H9 (cell line): ENCODE measurements around the gene ITIH4. TPM values are rescaled to one million over a fixed set of nuclear protein-coding genes. Genes with fewer than 3 reads are reported as not detected.

ENCODE experiments used
- DNase-seq: peaks from one replicate; pipeline ENCODE4 v3.0.0-alpha.2; 2017
- H2AFZ ChIP-seq: one replicate; pipeline ENCODE4 v1.6.1; 2013; ENCODE audit warnings: mild to moderate bottlenecking, low read length, control low read depth, moderate library complexity
- H2AK5ac ChIP-seq: 2 replicates; pipeline ENCODE4 v1.6.1; 2013; ENCODE audit warnings: low read length, control low read depth, mixed read lengths; ENCODE audit not compliant: insufficient read length
- H2BK120ac ChIP-seq: one replicate; pipeline ENCODE4 v1.6.1; 2013; ENCODE audit warnings: low read depth, mild to moderate bottlenecking, low read length, control low read depth, inconsistent platforms; ENCODE audit not compliant: poor library complexity, severe bottlenecking
- H2BK12ac ChIP-seq: 2 replicates; pipeline ENCODE4 v1.6.1; 2013; ENCODE audit warnings: low read length, control low read depth, mixed read lengths, low read depth; ENCODE audit not compliant: insufficient read length
- H2BK15ac ChIP-seq: 2 replicates; pipeline ENCODE4 v1.6.1; 2013; ENCODE audit warnings: low read depth, low read length, control low read depth
- H2BK20ac ChIP-seq: one replicate; pipeline ENCODE4 v1.6.1; 2013; ENCODE audit warnings: low read depth, mild to moderate bottlenecking, low read length, control low read depth, inconsistent platforms; ENCODE audit not compliant: poor library complexity, severe bottlenecking
- H2BK5ac ChIP-seq: 2 replicates; pipeline ENCODE4 v1.6.1; 2013; ENCODE audit warnings: low read length, control low read depth, mixed read lengths; ENCODE audit not compliant: insufficient read length
- H3K14ac ChIP-seq: 2 replicates; pipeline ENCODE4 v1.6.1; 2013; ENCODE audit warnings: low read length, control low read depth; ENCODE audit not compliant: insufficient read depth
- H3K18ac ChIP-seq: 2 replicates; pipeline ENCODE4 v1.6.1; 2013; ENCODE audit warnings: low read depth, mild to moderate bottlenecking, mixed read lengths, low read length, control low read depth; ENCODE audit not compliant: insufficient read length
- H3K23ac ChIP-seq: 2 replicates; pipeline ENCODE4 v1.6.1; 2013; ENCODE audit warnings: low read length, control low read depth, mixed read lengths, low read depth; ENCODE audit not compliant: insufficient read length
- H3K23me2 ChIP-seq: 2 replicates; pipeline ENCODE4 v1.6.1; 2013; ENCODE audit warnings: low read depth, mild to moderate bottlenecking, mixed read lengths, low read length, control low read depth; ENCODE audit not compliant: insufficient read length, poor library complexity, severe bottlenecking
- H3K27ac ChIP-seq: 2 replicates; pipeline ENCODE4 v1.5.1; 2013; ENCODE audit warnings: low read length, control low read depth, mixed read lengths, low read depth; ENCODE audit not compliant: insufficient read length
- H3K27me3 ChIP-seq: 2 replicates; pipeline ENCODE4 v1.6.1; 2013; ENCODE audit warnings: low read length, control low read depth, inconsistent platforms; ENCODE audit not compliant: insufficient read depth
- H3K4ac ChIP-seq: 2 replicates; pipeline ENCODE4 v1.6.1; 2013; ENCODE audit warnings: low read depth, mild to moderate bottlenecking, control low read depth, inconsistent platforms, low read length, moderate library complexity
- H3K4me1 ChIP-seq: 2 replicates; pipeline ENCODE4 v1.6.1; 2013; ENCODE audit warnings: low read length, control low read depth, inconsistent platforms; ENCODE audit not compliant: insufficient read depth
- H3K4me2 ChIP-seq: 2 replicates; pipeline ENCODE4 v1.6.1; 2013; ENCODE audit warnings: low read length, control low read depth, mixed read lengths; ENCODE audit not compliant: insufficient read length, insufficient read depth
- H3K56ac ChIP-seq: 2 replicates; pipeline ENCODE4 v1.6.1; 2013; ENCODE audit warnings: low read depth, mild to moderate bottlenecking, mixed read lengths, low read length, control low read depth; ENCODE audit not compliant: insufficient read length
- H3K79me1 ChIP-seq: 2 replicates; pipeline ENCODE4 v1.6.1; 2013; ENCODE audit warnings: low read depth, mild to moderate bottlenecking, moderate library complexity, low read length, control low read depth, inconsistent platforms; ENCODE audit not compliant: insufficient read depth, poor library complexity, severe bottlenecking
- H3K79me2 ChIP-seq: 2 replicates; pipeline ENCODE4 v1.6.1; 2013; ENCODE audit warnings: low read length, control low read depth, inconsistent platforms; ENCODE audit not compliant: insufficient read depth
- H3K9ac ChIP-seq: 2 replicates; pipeline ENCODE4 v1.6.1; 2013; ENCODE audit warnings: low read length, control low read depth, mixed read lengths; ENCODE audit not compliant: insufficient read length; ENCODE audit errors: extremely low read depth
- H3K9me3 ChIP-seq: one replicate; pipeline ENCODE4 v1.6.1; 2013; ENCODE audit warnings: low read depth, low read length, inconsistent platforms; ENCODE audit not compliant: control insufficient read depth
- H3T11ph ChIP-seq: one replicate; pipeline ENCODE4 v1.6.1; 2013; ENCODE audit warnings: mild to moderate bottlenecking, low read length, control low read depth, inconsistent platforms
- H4K20me1 ChIP-seq: one replicate; pipeline ENCODE4 v1.6.1; 2013; ENCODE audit not compliant: control insufficient read depth, insufficient read length, insufficient read depth
- H4K5ac ChIP-seq: 2 replicates; pipeline ENCODE4 v1.6.1; 2013; ENCODE audit warnings: low read depth, mild to moderate bottlenecking, mixed read lengths, low read length, control low read depth; ENCODE audit not compliant: insufficient read length
- H4K8ac ChIP-seq: replicated peaks from 2 replicates; pipeline ENCODE4 v1.6.1; 2013; ENCODE audit warnings: low read length, control low read depth, mixed read lengths, low read depth; ENCODE audit not compliant: insufficient read length
- H4K91ac ChIP-seq: 2 replicates; pipeline ENCODE4 v1.6.1; 2013; ENCODE audit warnings: low read depth, mild to moderate bottlenecking, moderate library complexity, mixed read lengths, low read length, control low read depth; ENCODE audit not compliant: insufficient read length
- H3K27ac Mint-ChIP-seq, 3 experiments: 2 replicates in 2 of 3; 3 replicates in 1 of 3; pipeline ENCODE4 v1.8.0; 2020 to 2021; ENCODE audit warnings: mixed read lengths in 3 of 3, mild to moderate bottlenecking in 1 of 3, moderate library complexity in 1 of 3
- H3K27me3 Mint-ChIP-seq: 2 replicates; pipeline ENCODE4 v1.8.0; 2021; ENCODE audit warnings: low read depth, mild to moderate bottlenecking, moderate library complexity, mixed read lengths
- H3K36me3 Mint-ChIP-seq, 3 experiments: 2 replicates in 2 of 3; 3 replicates in 1 of 3; pipeline ENCODE4 v1.8.0; 2020 to 2021; ENCODE audit warnings: low read depth in 3 of 3, mixed read lengths in 3 of 3; ENCODE audit not compliant: insufficient read depth in 1 of 3
- H3K4me1 Mint-ChIP-seq, 2 experiments: 2 replicates each; pipeline ENCODE4 v1.8.0; 2020; ENCODE audit warnings: mixed read lengths in 2 of 2
- H3K4me3 Mint-ChIP-seq, 2 experiments: 2 replicates in 1 of 2; 3 replicates in 1 of 2; pipeline ENCODE4 v1.8.0; 2020 to 2021; ENCODE audit warnings: mild to moderate bottlenecking in 2 of 2, mixed read lengths in 2 of 2, moderate library complexity in 1 of 2
- H3K9me3 Mint-ChIP-seq, 2 experiments: 2 replicates in 1 of 2; 3 replicates in 1 of 2; pipeline ENCODE4 v1.8.0; 2020; ENCODE audit warnings: mild to moderate bottlenecking in 2 of 2, mixed read lengths in 2 of 2, moderate library complexity in 1 of 2
- CTCF ChIP-seq: fragments of 200-600 bp; sonication (generic); conservative IDR thresholded peaks from 3 replicates; pipeline ENCODE4 v1.8.0; 2021; ENCODE audit warnings: antibody characterized with exemption, mild to moderate bottlenecking
- WGBS: extraction: QIAGEN DNeasy Blood & Tissue Kit; methylation state at CpG from one replicate; pipeline ENCODE4 v1.1.7; 2013; ENCODE audit warnings: missing lambda C conversion rate, low lambda C conversion rate, mixed read lengths; ENCODE audit not compliant: insufficient read length; ENCODE audit errors: extremely low coverage; 5-methylcytosine and 5-hydroxymethylcytosine counted together
- total RNA-seq: library from RNA; stranded (reverse); gene quantifications from 2 replicates; pipeline ENCODE4 v1.2.1, GENCODE V29; 2021

Gene ITIH4
- total RNA-seq, 1 experiment from 2014 or later: 3.0 TPM

- H3K4me1 Mint-ChIP-seq: peaks cover 19 to 31% of the 10 kb centered on the region in 2 experiments
- H3K79me1 ChIP-seq: no peaks in the 10 kb centered on the region
- no CpG with 5 or more reads among the region's 14 CpGs for WGBS
- H3K4me2 ChIP-seq: no peak overlapping the region
- H3K27me3 ChIP-seq: no peaks in the 10 kb centered on the region; the same call in 1 of the 2 replicates
- no peak overlapping the region for H3K56ac ChIP-seq
- no peak overlapping the region for H4K8ac ChIP-seq
- H3K27me3 Mint-ChIP-seq: no peaks in the 10 kb centered on the region; the same call in 1 of the 2 replicates
- peaks cover 0 to 6% (median 0%) of the 10 kb centered on the region in 3 experiments; a peak in 3 of 7 replicates for H3K36me3 Mint-ChIP-seq
- no peaks in the 10 kb centered on the region for H3K9me3 Mint-ChIP-seq
- H3K27ac ChIP-seq: no peak overlapping the region
- no peaks in the 10 kb centered on the region for H3K4me1 ChIP-seq
- no peak overlapping the region for H3K23ac ChIP-seq
- H4K91ac ChIP-seq: no peak overlapping the region
- H2BK12ac ChIP-seq: no peak overlapping the region
- H3K9ac ChIP-seq: no peak overlapping the region
- H4K20me1 ChIP-seq: no peaks in the 10 kb centered on the region
- no peak overlapping the region for H4K5ac ChIP-seq
- no peak overlapping the region for H3K14ac ChIP-seq
- H2AK5ac ChIP-seq: no peak overlapping the region
- H2BK20ac ChIP-seq: no peak overlapping the region
- no peaks in the 10 kb centered on the region for H3K79me2 ChIP-seq
- no peak overlapping the region for H3K27ac Mint-ChIP-seq
- no peak overlapping the region for H3T11ph ChIP-seq
- no peak overlapping the region for H3K4me3 Mint-ChIP-seq
- TF ChIP-seq CTCF: no peak
- no peak overlapping the region for H3K4ac ChIP-seq
- H2BK120ac ChIP-seq: no peak overlapping the region
- H3K23me2 ChIP-seq: no peaks in the 10 kb centered on the region
- H2BK15ac ChIP-seq: no peak overlapping the region
- H2BK5ac ChIP-seq: no peak overlapping the region
- DNase-seq: no peak
- no peaks in the 10 kb centered on the region for H3K9me3 ChIP-seq
- H3K18ac ChIP-seq: no peak overlapping the region
- no peak overlapping the region for H2AFZ ChIP-seq
Observed at GRCh38 chr3:52833202-52833601, 2.7 kb upstream of the ITIH4 start.
